Chondrocyte (in vitro differentiated cells): ENCODE results near the gene EIPR1. TPM values are rescaled to one million over a fixed set of nuclear protein-coding genes. Genes with fewer than 3 reads are reported as not detected.

Experiments
- DNase-seq: peaks from one replicate; pipeline ENCODE4 v3.0.0; 2021; ENCODE audit warnings: mixed read lengths, low spot score
- H3K27ac Mint-ChIP-seq: one replicate; pipeline ENCODE4 v1.8.0; 2021; ENCODE audit warnings: mild to moderate bottlenecking, moderate library complexity, mixed read lengths; ENCODE audit not compliant: unreplicated experiment
- H3K27me3 Mint-ChIP-seq: 2 replicates; pipeline ENCODE4 v1.8.0; 2021; ENCODE audit warnings: low read depth, mixed read lengths
- H3K36me3 Mint-ChIP-seq: 2 replicates; pipeline ENCODE4 v1.8.0; 2021; ENCODE audit warnings: low read depth, mixed read lengths
- H3K4me1 Mint-ChIP-seq: 2 replicates; pipeline ENCODE4 v1.8.0; 2021; ENCODE audit warnings: low read depth, mild to moderate bottlenecking, mixed read lengths
- H3K4me3 Mint-ChIP-seq: one replicate; pipeline ENCODE4 v1.8.0; 2021; ENCODE audit warnings: mild to moderate bottlenecking, moderate library complexity, mixed read lengths; ENCODE audit not compliant: unreplicated experiment
- H3K9me3 Mint-ChIP-seq: 2 replicates; pipeline ENCODE4 v1.8.0; 2021; ENCODE audit warnings: low read depth, mixed read lengths
- CTCF ChIP-seq: fragments of 200-600 bp; sonication (generic); IDR thresholded peaks from 2 replicates; pipeline ENCODE4 v1.5.0; 2021; ENCODE audit warnings: antibody characterized with exemption, mild to moderate bottlenecking, moderate library complexity
- total RNA-seq: library from RNA; stranded (reverse); gene quantifications from 3 replicates; pipeline ENCODE4 v1.2.1, GENCODE V29; 2021

EIPR1 gene
- total RNA-seq, 1 donor from 2014 or later, result 18.2 TPM

- H3K4me3 Mint-ChIP-seq, result no peak overlapping the region
- H3K4me1 Mint-ChIP-seq, result no peaks in the 10 kb centered on the region
- peaks cover 5% of the 10 kb centered on the region for H3K36me3 Mint-ChIP-seq
- DNase-seq, result no peak
- no peak overlapping the region for H3K27ac Mint-ChIP-seq
- peaks cover 4% of the 10 kb centered on the region for H3K9me3 Mint-ChIP-seq
- H3K27me3 Mint-ChIP-seq, result no peaks in the 10 kb centered on the region
- no peak for TF ChIP-seq CTCF
These were observed 109.0 kb downstream of the EIPR1 start for GRCh38 chr2:3268705-3269029.

- Mint-ChIP-seq H3K4me1 (no peaks in the 10 kb centered on the region), H3K36me3 (peaks cover 5% of the 10 kb centered on the region), H3K27ac (no peak overlapping the region), H3K4me3 (no peak overlapping the region), H3K27me3 (no peaks in the 10 kb centered on the region), H3K9me3 (peaks cover 4% of the 10 kb centered on the region)
- no peak for TF ChIP-seq CTCF
- DNase-seq, result peak; percentile 90
These were observed 109.5 kb downstream of the EIPR1 start for GRCh38 chr2:3267869-3268704.

- Mint-ChIP-seq H3K4me1 (no peaks in the 10 kb centered on the region), H3K4me3 (no peak overlapping the region), H3K9me3 (peaks cover 4% of the 10 kb centered on the region), H3K36me3 (peaks cover 10% of the 10 kb centered on the region), H3K27ac (no peak overlapping the region), H3K27me3 (no peaks in the 10 kb centered on the region)
- TF ChIP-seq CTCF, result no peak
- DNase-seq, result no peak
These were observed 110.4 kb downstream of the EIPR1 start for GRCh38 chr2:3266925-3267867.

GRCh38 chr2:3265981-3266924 lies 111.4 kb downstream of the EIPR1 start:
- Mint-ChIP-seq H3K4me3 (no peak overlapping the region), H3K4me1 (no peaks in the 10 kb centered on the region), H3K27me3 (no peaks in the 10 kb centered on the region), H3K36me3 (peaks cover 7% of the 10 kb centered on the region), H3K9me3 (no peaks in the 10 kb centered on the region), H3K27ac (no peak overlapping the region)
- TF ChIP-seq CTCF, result no peak
- no peak for DNase-seq
